SK-N-MC (cell line): ENCODE data around the gene ZDHHC6.

Source experiments
- EZH2 ChIP-seq: fragments of 200-600 bp; sonication (generic); IDR thresholded peaks from one replicate; pipeline ENCODE4 v1.6.1; 2017; ENCODE audit warnings: antibody characterized with exemption
- FOXP2 ChIP-seq: optimal IDR thresholded peaks from 2 replicates; pipeline ENCODE3; 2011; ENCODE audit warnings: mild to moderate bottlenecking, moderate library complexity; ENCODE audit not compliant: insufficient read depth; ENCODE audit errors: extremely low read length, control extremely low read depth
- POLR2AphosphoS5 ChIP-seq: IDR thresholded peaks from 2 replicates; pipeline ENCODE4 v1.6.1; 2012; ENCODE audit warnings: mild to moderate bottlenecking, low read depth, low read length, borderline replicate concordance

GRCh38 chr10:112446855-112447619 is at the start of gene ZDHHC6, which contains the start of gene VTI1A:
- TF ChIP-seq POLR2AphosphoS5 (peak; percentile 70; the same call in 1 of the 2 replicates), EZH2 (no peak), FOXP2 (no peak)
